Skin epidermis (tissue), 12 donors: Measurements from ENCODE around the gene ZCCHC2.

Source experiments
- H3K27ac ChIP-seq, 21 experiments: fragments of 200-600 bp; sonication (generic) in 11 of 21; one replicate each; pipeline ENCODE4 v1.5.0; 2020; ENCODE audit warnings: mild to moderate bottlenecking in 3 of 21, inconsistent platforms in 2 of 21, moderate library complexity in 2 of 21
- H3K4me3 ChIP-seq, 7 experiments: fragments of 200-600 bp; sonication (generic) in 2 of 7; one replicate each; pipeline ENCODE4 v1.5.0; 2020; ENCODE audit warnings: inconsistent platforms in 2 of 7, mild to moderate bottlenecking in 2 of 7, moderate library complexity in 1 of 7

ZCCHC2 gene

DNA sequence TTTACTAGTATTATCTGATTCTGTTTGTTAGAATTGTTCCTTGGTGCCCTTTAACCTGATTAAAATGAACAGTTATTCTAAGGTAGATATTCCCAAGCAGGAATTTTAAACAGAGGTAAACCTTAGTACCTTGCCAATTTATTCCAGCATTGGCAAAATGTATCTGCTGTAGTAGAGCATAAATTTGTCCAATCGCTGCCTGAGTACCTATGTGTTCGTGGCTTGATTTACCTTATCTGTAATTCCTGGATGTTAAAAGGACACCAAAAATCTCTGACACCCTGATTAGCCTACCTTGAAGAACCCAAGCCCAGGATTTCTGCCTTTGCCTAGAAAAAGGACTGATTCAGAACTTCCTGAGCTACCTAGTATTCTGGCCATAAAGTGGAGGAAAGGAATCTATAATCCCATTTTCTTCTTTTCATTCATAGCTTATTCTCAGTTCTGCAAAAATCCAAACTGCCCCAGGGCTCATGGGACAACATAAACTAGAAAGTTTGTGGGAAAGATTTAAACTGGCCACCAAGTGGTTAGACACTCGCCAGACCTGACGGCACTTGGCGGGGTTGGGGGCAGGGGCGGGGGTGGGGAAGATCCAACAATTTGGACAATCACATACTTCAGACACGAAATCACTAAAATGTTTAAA, 16.2 kb upstream of the ZCCHC2 start:
- H3K27ac ChIP-seq: peak overlapping the region in 19 of 21 experiments; percentile 21 to 95 (median 74)
- peak overlapping the region; percentile 17 to 41 (median 29) for H3K4me3 ChIP-seq

DNA sequence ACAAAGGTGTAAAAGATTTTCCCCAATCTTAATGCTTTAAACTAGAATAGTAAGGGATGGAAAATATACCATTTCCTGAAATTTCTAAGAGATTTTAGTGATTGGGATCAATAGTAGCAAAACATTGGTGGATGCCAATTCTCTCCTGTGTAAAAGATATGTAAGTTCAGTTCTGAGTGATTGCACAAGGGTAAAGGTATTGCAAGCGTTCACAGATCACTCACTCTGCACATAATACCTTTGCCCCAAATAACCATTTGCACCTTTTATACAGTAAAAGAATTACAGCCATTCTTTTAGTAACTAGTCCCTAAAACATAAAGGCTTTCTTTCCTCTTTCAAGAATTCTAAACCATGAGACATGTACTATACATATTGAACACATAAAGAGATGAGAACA, 13.0 kb upstream of the ZCCHC2 start:
- H3K4me3 ChIP-seq: no peak overlapping the region

DNA sequence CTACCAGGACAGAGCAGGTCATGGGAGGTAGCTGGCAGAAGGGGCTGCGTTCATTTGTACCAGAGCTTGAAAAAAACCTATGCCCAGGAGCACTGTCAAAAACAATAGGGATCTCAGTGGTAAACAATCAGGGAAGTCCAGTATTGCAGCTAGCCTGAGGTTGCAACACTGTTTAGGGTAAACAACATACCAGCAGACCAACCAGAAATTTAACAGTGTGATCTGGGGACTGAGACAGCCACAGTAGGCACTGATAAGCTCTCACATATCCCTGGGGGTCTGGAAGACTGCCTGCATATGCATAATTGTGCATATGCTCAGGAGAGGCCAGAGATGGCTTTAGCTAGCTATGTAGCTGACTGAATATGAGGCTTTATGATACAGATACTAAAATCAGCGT, 12.0 kb upstream of the ZCCHC2 start:
- no peak overlapping the region for H3K4me3 ChIP-seq
- H3K27ac ChIP-seq: peak overlapping the region in 1 of 21 experiments; percentile 8

More for the DNA sequence above, 13.0 kb upstream of the ZCCHC2 start:
- no peak overlapping the region for H3K27ac ChIP-seq

DNA sequence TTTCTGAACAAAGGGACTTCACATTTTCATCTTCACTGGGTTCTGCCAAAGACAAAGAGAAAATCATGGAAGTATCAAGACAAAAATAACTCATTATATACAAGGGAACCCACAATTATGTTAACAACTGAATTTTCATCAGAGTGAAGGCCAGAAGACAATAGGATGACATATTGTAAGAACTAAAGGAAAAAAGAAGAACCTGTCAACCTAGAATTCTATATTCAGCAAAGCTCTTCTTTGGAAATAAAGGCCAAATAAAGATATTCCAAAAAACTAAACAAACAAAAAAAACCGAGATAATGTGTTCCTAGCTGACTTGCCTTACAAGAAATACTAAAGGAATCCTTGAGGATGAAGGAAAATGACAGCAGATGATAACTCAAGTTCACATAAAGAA, 10.3 kb upstream of the ZCCHC2 start:
- Histone ChIP-seq H3K27ac (no peak overlapping the region), H3K4me3 (no peak overlapping the region)

DNA sequence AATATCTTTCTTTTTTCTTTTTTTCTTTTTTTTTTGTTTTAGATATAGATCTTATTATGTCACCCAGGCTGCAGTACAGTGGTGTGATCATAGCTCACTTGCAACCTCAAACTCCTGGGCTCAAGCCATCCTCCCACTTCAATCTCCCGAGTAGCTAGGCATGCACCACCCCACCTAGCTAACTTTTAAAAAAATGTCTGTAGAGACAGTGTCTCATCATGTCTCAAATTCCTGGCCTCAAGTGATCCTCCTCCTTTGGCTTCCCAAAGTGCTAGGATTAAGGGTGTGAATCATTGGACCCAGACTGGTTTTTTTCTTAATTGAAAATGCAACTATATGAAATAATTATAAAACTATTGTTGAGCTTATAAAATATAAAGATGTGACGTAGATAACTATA, 9.8 kb upstream of the ZCCHC2 start:
- Histone ChIP-seq H3K27ac (no peak overlapping the region), H3K4me3 (no peak overlapping the region)

DNA sequence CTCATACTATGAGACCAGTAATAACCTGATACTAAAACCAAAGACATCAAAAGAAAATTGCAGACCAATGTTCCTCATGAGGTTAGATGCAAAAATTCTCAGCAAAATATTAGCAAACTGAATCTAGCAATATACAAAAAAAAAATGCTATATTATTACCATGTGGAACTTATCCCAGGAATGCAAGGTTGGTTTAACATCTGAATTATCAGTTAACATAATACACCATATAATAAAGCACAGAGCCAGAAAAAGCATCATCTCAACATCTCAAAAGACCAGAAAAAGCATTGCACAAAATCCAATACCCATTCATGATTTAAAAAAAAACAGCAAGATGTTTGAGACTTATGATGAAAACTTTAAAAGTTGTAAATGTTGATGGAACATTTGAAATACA, 8.3 kb upstream of the ZCCHC2 start:
- Histone ChIP-seq H3K27ac (no peak overlapping the region), H3K4me3 (no peak overlapping the region)

DNA sequence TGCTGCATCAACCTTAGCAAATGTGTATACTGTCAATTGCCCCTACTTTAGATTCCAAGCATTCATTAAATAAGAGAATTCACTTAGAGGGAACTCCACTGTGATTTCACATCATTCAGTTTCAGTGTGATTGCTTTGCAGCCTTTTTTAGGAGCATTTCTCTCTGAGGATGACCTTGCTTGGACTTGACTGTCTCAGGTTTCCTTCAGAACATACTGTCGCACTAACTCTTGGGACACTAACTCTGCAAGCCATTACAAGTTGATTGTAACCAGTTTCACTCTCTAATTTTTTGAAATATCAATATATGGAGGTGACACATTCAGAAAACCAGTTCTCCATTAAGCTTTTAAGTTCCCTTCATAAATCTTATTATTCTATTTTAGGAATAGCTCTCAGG, 6.6 kb upstream of the ZCCHC2 start:
- Histone ChIP-seq H3K27ac (no peak overlapping the region), H3K4me3 (no peak overlapping the region)

DNA sequence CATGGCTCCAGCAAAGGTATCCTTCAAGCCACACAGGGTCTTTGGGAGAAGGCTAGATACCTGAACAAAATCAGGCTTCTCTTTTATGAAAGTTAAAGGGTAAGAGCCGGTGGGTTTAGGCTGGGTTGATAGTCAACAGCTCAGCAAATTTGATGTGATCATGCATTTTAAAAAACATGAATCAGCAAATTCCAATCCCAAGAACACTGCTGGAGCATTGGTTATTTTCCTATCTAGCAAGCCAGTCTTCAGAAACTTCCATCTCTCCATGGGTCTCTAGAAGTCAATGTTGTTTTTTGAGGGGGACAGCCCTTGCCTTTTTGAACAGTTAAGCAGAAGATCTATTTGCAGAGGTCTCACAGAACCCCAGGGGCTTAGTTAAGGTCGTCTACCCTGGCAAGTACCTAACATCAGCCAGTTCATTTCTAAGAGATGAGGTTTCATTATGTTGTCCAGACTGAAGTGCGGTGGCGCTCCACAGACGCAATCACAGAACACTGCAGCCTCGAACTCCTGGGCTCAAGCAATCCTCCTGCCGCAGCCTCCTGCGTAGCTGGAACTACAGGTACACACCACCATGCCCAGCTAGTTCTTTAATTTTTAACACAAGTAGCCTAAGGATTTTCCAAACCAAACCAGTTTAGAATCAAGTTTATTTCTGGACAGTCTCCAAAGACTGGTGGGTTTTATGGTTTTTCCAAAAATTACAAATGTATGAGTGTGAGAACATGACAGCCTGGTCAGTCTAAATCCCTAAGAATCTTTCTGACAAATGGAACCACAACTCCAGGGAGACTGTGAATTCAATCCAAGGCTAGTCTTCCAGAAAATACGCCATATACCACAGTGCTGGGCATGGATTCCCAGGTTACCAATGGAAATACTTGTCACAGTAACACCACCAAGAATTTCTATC, 4.1 kb upstream of the ZCCHC2 start:
- Histone ChIP-seq H3K4me3 (no peak overlapping the region), H3K27ac (no peak overlapping the region)

DNA sequence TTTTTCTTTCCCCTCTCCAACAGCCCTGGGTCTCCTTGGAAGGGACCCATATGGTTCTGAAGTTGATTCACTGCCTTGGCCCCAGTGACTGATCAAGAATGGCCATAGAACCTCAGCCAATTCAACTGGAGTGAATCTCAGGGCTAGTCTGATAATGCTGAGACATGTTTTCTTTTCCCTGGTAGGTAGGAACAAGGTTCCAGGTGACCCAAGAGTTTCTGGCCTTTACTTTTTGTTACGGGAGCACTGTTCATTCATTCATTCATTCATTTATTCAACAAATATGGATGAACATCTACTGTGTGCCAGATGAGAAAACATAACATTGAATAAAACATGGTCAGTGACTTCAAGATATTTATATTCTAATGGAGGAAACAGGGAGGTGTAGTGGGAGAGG, 3.1 kb upstream of the ZCCHC2 start:
- no peak overlapping the region for H3K27ac ChIP-seq
- no peak overlapping the region for H3K4me3 ChIP-seq

DNA sequence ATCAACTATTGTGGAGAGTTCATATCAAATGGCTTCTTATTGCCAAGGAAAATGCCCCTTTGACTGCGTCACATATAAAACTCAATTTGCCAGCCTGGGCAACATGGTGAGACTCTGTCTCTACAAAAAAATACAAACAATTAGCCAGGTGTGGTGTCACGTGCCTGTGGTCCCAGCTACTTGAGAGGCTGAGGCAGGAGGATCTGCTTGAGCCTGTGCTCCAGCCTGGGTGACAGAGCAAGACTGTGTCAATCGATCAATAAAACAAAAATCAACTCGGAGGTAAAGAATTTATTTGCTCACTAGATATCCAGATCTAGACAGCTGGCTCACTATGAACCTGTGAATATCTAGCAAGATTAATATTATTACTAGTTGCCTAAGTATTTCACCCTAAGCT, 1.7 kb upstream of the ZCCHC2 start:
- no peak overlapping the region for H3K4me3 ChIP-seq
- H3K27ac ChIP-seq: no peak overlapping the region

DNA sequence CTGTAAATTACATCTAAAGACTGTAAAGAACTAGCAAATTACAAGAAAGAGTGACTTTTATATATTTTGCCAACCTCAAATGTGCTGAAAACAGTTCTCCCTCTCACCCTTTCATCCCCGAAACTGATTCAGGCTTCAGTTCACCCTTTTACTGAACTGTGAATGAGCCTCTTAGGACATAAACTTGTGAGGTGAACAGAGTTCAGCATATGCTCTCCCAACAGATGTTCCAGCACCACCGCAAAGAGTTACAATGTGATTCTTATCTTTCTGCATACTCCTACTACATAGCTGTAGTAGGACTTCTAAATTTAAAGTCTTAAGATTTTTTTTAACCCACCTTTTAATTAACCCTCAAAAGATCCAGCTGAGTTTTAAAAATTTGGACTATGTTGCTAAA, 1.2 kb upstream of the ZCCHC2 start:
- Histone ChIP-seq H3K4me3 (peak overlapping the region in 5 of 7 experiments; percentile 74 to 93 (median 87)), H3K27ac (no peak overlapping the region)

DNA sequence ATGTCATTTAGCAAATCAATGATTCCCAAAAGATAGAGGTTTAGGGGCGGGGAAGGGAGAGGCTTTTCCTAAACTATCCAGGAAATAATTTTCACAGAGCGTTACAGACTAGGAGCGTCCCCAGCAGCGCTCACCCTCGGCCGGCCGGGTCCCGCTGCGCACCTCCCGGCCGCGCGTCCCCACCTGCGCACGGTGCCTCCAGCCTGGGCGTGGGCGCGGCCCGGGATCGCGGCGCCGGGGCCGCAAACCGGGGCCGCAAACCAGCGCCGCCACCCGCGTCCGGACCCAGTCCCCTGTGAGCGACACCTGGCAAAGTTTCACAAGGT, 684 bp upstream of the ZCCHC2 start:
- H3K27ac ChIP-seq: peak overlapping the region; percentile 80 to 97 (median 91)

DNA sequence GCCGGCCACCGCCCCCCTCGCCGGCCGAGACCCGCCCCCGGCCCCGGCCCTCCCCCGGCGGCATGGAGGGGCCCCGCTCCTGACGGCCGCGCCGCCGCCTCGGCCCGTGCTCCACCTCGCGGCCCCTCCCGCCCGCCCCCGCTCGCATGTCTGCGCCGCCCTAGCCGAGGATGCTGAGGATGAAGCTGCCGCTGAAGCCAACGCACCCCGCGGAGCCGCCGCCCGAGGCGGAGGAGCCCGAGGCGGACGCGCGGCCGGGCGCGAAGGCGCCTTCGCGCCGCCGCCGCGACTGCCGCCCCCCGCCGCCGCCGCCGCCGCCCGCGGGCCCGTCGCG, 397 bp downstream of the ZCCHC2 start:
- H3K4me3 ChIP-seq: peak overlapping the region; percentile 74 to 95 (median 89)
- H3K27ac ChIP-seq: peak overlapping the region in 20 of 21 experiments; percentile 80 to 97 (median 92)

More for the DNA sequence above, 684 bp upstream of the ZCCHC2 start:
- H3K4me3 ChIP-seq: peak overlapping the region; percentile 74 to 95 (median 89)

DNA sequence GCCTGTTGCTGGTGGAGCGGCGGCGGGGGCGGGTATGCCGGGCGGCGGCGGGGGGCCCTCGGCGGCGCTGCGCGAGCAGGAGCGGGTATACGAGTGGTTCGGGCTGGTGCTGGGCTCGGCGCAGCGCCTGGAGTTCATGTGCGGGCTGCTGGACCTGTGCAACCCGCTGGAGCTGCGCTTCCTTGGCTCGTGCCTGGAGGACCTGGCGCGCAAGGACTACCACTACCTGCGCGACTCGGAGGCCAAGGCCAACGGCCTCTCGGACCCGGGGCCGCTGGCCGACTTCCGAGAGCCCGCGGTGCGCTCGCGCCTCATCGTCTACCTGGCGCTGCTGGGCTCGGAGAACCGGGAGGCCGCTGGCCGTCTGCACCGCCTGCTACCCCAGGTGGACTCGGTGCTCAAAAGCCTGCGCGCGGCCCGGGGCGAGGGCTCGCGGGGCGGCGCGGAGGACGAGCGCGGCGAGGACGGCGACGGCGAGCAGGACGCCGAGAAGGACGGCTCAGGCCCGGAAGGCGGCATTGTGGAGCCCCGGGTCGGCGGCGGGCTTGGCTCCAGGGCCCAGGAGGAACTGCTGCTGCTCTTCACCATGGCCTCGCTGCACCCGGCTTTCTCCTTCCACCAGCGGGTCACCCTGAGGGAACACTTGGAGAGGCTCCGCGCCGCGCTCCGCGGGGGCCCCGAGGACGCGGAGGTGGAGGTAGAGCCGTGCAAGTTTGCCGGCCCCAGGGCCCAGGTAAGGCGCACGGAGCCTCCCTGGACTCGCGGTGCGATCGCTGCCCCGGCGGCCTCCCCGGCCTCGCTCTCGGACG, 1.0 kb downstream of the ZCCHC2 start:
- Histone ChIP-seq H3K4me3 (peak overlapping the region; percentile 74 to 95 (median 89)), H3K27ac (peak overlapping the region; percentile 77 to 97 (median 92))

DNA sequence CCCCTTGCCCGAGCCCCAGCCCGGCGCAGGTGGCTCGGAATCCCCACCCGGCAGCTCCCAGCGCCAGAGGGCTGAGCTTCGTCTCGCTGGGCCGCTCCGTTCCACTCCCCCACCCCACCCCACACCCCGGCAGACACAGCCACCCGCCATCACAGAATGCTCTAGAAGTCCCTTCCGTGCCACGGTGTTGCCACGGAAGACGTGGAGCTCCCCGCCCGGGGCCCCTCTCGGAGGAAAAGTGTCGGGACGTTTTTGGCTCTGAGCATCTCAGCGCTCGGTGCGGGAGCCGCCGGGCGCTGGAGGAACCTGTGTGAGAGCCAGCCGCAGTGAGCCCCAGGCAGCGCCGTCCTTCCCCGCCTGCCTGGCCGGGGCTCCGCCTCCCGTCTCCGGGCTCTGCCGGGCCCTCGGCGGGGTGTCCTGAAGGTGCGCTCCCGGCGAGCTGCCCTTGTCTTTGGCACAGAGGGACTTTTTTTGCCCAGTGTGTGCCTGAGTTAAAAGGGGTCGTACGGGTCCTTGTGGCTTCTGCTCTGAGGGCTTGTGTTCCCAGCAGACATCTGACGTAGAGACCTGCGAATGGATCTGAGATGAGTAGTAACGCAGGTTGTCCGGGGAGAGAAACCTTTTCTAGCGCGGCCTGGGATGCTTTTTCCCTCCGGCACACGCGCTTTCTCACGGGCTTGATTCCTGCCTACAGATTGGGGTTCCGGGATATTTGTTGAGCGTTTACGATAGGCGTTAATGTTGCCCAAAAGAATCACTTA, 1.8 kb downstream of the ZCCHC2 start:
- Histone ChIP-seq H3K27ac (peak overlapping the region; percentile 77 to 97 (median 92)), H3K4me3 (peak overlapping the region; percentile 74 to 95 (median 89))

DNA sequence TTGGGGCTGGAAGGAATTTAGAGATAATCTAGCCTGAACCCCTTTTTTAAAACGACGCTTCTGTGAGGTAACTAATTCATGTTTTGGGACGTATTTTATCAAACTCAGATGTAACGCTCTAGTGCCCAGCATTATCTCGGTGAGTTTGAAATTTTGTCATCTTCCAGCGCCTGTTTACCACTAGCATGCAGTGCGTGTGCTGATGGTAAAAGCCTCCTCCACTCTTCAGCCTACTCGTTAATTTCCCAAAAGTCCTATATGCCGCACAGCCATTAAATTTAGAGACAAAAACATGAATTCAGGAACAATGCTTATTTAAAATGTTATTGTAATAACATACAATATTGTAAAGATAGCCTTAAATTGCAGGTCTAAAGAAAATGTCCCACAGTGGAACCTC, 2.8 kb downstream of the ZCCHC2 start:
- H3K27ac ChIP-seq: peak overlapping the region in 14 of 21 experiments; percentile 11 to 99 (median 95)
- peak overlapping the region; percentile 74 to 95 (median 92) for H3K4me3 ChIP-seq

DNA sequence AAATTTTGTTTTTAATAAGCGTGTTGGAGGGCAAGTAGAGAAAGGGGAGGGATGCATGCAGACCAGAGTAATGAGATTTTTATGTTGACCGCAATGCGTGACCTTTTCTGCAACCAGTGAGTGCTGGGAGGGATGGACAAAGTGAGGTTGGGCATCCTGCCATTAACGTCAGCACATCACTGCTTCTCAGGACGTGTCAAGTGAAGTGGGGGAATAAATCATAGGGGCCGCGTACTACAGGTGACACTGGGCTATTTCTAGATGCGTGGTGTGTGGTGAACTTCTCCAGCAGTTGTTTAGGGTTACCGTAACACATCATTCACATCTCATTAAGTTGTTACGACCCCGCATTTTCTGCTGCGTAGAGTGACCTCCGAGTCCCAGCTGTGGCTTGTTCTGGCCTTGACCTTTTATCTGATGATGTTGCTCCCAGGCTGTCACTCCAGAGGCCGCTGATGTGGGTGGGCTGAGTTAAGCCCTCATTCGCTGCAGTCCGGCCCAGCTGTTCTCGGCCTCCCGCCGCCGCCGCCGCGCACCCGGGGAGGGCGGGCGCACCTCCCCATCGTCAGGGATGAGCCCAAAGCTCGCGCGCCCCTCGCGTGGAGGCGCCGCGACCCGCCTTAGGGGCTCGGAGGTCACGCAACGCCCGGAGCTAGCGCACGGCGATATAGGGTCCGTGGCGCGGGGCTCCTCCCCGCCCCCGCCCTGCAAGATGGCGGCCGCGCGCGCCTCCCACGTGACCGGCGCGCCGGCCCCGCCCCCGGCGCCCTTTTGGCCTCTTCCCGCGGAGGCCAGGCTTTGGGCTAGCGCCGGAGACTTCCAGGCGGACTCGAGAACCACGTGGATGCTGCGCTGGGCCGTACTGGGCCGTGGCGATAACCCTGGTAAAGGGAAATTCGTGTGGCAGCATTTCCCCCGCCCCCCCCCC, 3.5 kb downstream of the ZCCHC2 start:
- Histone ChIP-seq H3K27ac (peak overlapping the region; percentile 68 to 99 (median 95)), H3K4me3 (peak overlapping the region; percentile 74 to 95 (median 92))

DNA sequence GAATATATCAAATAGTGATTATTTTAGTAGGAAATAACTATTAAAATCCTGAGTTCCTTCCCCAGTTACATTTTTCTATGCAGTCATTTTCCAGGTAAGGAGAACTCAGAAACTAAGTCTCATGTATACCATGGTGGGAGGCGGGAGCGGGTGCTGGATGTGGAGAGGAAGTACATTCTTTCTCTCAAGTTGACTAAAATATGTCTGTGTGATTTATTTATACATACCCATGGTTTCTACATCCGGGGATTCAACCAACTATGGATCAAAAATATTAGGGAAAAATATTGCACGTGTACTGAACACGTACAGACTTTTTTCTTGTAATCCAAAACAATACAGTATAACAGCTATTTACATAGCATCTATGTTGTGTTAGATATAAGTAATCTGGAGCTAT, 6.8 kb downstream of the ZCCHC2 start:
- H3K4me3 ChIP-seq: no peak overlapping the region
- peak overlapping the region in 1 of 21 experiments; percentile 3 for H3K27ac ChIP-seq
